Activated CD8-positive, alpha-beta memory T cell treated with anti-CD3 and anti-CD28 coated beads, Interleukin-2, amount 10 ng/mL, durations not matched to agents 7 days and 5 days (primary cell): ENCODE measurements around the gene PIGL. TPM values are rescaled to one million over a fixed set of nuclear protein-coding genes. Genes with fewer than 3 reads are reported as not detected.
A peak's percentile ranks its signal among the peaks of the same experiment; 100 is the strongest.
"Not testable (repeated sequence)": the region's sequence is repeated elsewhere in the genome, so short reads cannot be mapped to it uniquely, and the experiment has no call there.

Experiments used
- ATAC-seq: fragments of 150-1000 bp; cut with Tn5 transposase; one replicate; pipeline ENCODE4 v1.10.0; 2021; ENCODE audit warnings: moderate library complexity
- CTCF ChIA-PET: fragments of 350-600 bp; sonication (Branson Sonifier 250); formaldehyde crosslinking; loops from one replicate; lab custom pipeline; 2021; ENCODE audit warnings: antibody characterized with exemption; lab: Charles Lee
- DNase-seq: peaks from one replicate; pipeline ENCODE4 v3.0.0-alpha.2; 2020
- H3K27ac Mint-ChIP-seq: one replicate; pipeline ENCODE4 v1.8.0; 2021; ENCODE audit warnings: mild to moderate bottlenecking, mixed read lengths
- H3K27me3 Mint-ChIP-seq: one replicate; pipeline ENCODE4 v1.8.0; 2021; ENCODE audit warnings: mixed read lengths
- H3K36me3 Mint-ChIP-seq: one replicate; pipeline ENCODE4 v1.8.0; 2021; ENCODE audit warnings: mild to moderate bottlenecking, mixed read lengths
- H3K4me1 Mint-ChIP-seq: one replicate; pipeline ENCODE4 v1.8.0; 2021; ENCODE audit warnings: mixed read lengths
- H3K4me3 Mint-ChIP-seq: one replicate; pipeline ENCODE4 v1.8.0; 2021; ENCODE audit warnings: mild to moderate bottlenecking, moderate library complexity, mixed read lengths
- H3K9me3 Mint-ChIP-seq: one replicate; pipeline ENCODE4 v1.8.0; 2022; ENCODE audit warnings: low read depth, mixed read lengths
- total RNA-seq, 2 experiments: library from RNA; stranded (reverse); gene quantifications; one replicate each; pipeline ENCODE4 v1.2.3, GENCODE V29; 2021

Gene PIGL
- 10 to 100 TPM; 27.9 to 37.6 TPM for total RNA-seq

DNA sequence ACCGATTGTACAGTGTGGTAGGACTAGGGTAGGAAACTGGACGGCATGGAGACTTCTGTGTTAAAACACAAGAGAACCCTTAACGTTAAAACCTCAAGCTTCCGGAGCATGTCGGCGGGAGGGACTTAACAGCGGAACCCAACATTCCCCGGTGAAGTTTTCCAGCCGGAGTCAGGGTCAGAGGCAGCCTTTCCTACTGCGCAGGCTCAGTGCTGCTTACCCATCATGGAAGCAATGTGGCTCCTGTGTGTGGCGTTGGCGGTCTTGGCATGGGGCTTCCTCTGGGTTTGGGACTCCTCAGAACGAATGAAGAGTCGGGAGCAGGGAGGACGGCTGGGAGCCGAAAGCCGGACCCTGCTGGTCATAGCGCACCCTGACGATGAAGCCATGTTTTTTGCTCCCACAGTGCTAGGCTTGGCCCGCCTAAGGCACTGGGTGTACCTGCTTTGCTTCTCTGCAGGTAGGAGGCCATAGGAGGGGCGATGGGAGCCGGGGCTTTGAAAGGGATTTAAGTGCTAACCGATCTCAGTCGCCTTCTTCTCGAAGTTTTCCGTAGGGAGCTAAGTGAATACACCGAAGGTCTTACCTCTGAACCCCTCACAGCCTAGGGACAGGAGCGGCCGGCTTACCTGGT lies at the start of gene PIGL:
TSS of gene PIGL (plus strand) at position 209 of the 634 bp plus-strand sequence. CDS start at position 226, 17 bp downstream.
- peak within 1 kb of the TSS; percentile 95 for H3K27ac Mint-ChIP-seq

GRCh38 chr17:16171613-16172012 lies 45.4 kb upstream of the PIGL start:
- no peaks in the 10 kb centered on the region for H3K9me3 Mint-ChIP-seq
- H3K27ac Mint-ChIP-seq, result no peak overlapping the region
- H3K27me3 Mint-ChIP-seq, result no peaks in the 10 kb centered on the region
- no peak for DNase-seq
- H3K4me1 Mint-ChIP-seq, result peaks cover 11% of the 10 kb centered on the region
- ATAC-seq, result no peak
- H3K4me3 Mint-ChIP-seq, result no peak overlapping the region
- H3K36me3 Mint-ChIP-seq, result peaks cover 26% of the 10 kb centered on the region
- CTCF ChIA-PET, result no interaction called here

More for the DNA sequence above, at the start of gene PIGL:
- CTCF ChIA-PET, result interaction anchor here (0.7 to 1.6 kb wide), 5 partner anchors 9 to 126 kb away, joined by 3 to 8 read pairs (median 5); no protein-coding TSS in a partner anchor
- Mint-ChIP-seq H3K4me1 (peaks cover 31% of the 10 kb centered on the region), H3K9me3 (no peaks in the 10 kb centered on the region), H3K36me3 (peaks cover 4% of the 10 kb centered on the region), H3K27me3 (no peaks in the 10 kb centered on the region), H3K4me3 (peak within 1 kb of the TSS; percentile 94)
- ATAC-seq, result peak; percentile 46
- DNase-seq, result peak; percentile 91

GRCh38 chr17:16178836-16179235 lies 38.2 kb upstream of the PIGL start:
- DNase-seq, result no peak
- Mint-ChIP-seq H3K4me1 (peaks cover 5% of the 10 kb centered on the region), H3K4me3 (no peak overlapping the region), H3K36me3 (peaks cover 35% of the 10 kb centered on the region), H3K27ac (no peak overlapping the region), H3K9me3 (peaks cover 2% of the 10 kb centered on the region), H3K27me3 (no peaks in the 10 kb centered on the region)
- ATAC-seq, result no peak
- CTCF ChIA-PET, result no interaction called here

- no peak overlapping the region for H3K27ac Mint-ChIP-seq
- peaks cover 5% of the 10 kb centered on the region for H3K4me1 Mint-ChIP-seq
- H3K9me3 Mint-ChIP-seq, result peaks cover 2% of the 10 kb centered on the region
- H3K4me3 Mint-ChIP-seq, result no peak overlapping the region
- DNase-seq, result no peak
- CTCF ChIA-PET, result interaction anchor here (1.1 kb wide), 1 partner anchor 53 kb away, joined by 3 read pairs; no protein-coding TSS in a partner anchor
- H3K27me3 Mint-ChIP-seq, result no peaks in the 10 kb centered on the region
- H3K36me3 Mint-ChIP-seq, result peaks cover 52% of the 10 kb centered on the region
- ATAC-seq, result no peak
Measured at GRCh38 chr17:16181581-16181980, 35.4 kb upstream of the PIGL start.

DNA sequence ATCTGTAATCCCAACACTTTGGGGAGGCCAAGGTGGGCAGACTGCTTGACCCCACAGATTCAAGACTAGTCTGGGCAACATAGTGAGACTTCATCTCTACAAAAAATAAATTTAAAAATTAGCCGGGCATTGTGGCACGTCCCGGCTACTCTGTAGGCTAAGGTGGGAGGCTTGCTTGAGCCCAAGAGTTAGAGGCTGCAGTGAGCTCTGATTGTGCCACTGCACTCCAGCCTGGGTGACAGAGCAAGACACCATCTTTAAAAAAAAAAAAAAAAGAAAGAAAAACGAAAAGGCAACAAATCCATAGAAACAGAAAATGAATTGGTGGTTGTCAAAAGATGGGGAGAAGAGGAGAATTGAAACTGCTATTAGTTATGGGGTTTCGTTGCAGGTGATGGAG lies 29.4 kb upstream of the PIGL start:
- Mint-ChIP-seq H3K27ac (no peak overlapping the region), H3K27me3 (no peaks in the 10 kb centered on the region), H3K4me3 (no peak overlapping the region), H3K36me3 (peaks cover 47% of the 10 kb centered on the region), H3K4me1 (peaks cover 8% of the 10 kb centered on the region), H3K9me3 (no peaks in the 10 kb centered on the region)
- CTCF ChIA-PET, result no interaction called here
- ATAC-seq (no peak), DNase-seq (no peak)

DNA sequence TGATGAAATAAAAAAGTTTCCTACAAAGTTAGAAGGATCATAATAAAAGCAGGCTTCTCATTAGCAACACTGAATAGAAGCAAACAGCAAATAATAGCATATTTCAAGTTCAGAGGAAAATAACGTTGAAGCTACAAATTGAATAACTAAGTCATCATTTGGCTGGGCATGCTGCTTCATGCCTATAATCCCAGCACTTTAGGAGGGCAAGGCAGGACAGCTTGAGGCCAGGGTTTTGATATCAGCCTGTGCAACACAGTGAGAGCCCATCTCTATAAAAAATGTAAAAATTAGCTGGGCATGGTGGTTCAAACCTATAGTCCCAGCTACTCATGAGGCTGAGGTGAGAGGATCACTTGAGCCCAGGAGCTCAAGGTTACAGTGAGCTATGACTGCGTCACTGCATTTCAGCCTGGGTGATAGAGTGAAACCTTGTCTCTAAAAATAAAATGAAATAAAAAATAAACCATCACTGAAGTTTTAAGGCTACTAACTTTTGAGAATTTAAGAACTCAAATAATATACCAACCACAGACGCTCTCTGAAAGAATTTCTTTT lies 27.1 kb upstream of the PIGL start:
- ATAC-seq (no peak), DNase-seq (no peak)
- H3K27me3 Mint-ChIP-seq, result no peaks in the 10 kb centered on the region
- peaks cover 14% of the 10 kb centered on the region for H3K4me1 Mint-ChIP-seq
- CTCF ChIA-PET, result interaction anchor here (0.6 kb wide), 2 partner anchors 27 to 36 kb away, joined by 3 read pairs; partner anchors contain the start of gene PIGL
- peaks cover 43% of the 10 kb centered on the region for H3K36me3 Mint-ChIP-seq
- no peak overlapping the region for H3K27ac Mint-ChIP-seq
- H3K4me3 Mint-ChIP-seq, result no peak overlapping the region
- H3K9me3 Mint-ChIP-seq, result no peaks in the 10 kb centered on the region

- CTCF ChIA-PET, result no interaction called here
- Mint-ChIP-seq H3K4me1 (peaks cover 18% of the 10 kb centered on the region), H3K27ac (peak overlapping the region; percentile 36), H3K4me3 (no peak overlapping the region), H3K27me3 (no peaks in the 10 kb centered on the region), H3K36me3 (peaks cover 34% of the 10 kb centered on the region), H3K9me3 (no peaks in the 10 kb centered on the region)
- ATAC-seq, result no peak
- DNase-seq, result no peak
Measured at GRCh38 chr17:16190703-16191360, 26.2 kb upstream of the PIGL start.

DNA sequence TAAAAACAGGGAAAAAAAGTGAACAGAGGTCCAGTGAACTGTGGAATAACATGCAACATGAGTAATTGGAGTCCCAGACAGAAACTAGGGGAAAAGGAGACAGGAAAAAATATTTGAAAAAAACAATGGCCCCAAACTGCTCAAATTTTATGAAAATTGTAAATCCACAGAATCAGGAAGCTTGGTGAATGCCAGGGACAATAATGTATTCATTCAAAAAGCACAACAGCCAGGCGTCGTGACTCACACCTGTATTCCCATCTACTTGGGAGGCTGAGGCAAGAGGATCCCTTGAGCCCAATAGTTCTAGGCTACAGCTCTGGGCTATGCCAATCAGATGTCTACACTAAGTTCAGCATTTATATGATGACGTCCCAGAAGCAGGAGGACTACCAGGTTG lies 25.4 kb upstream of the PIGL start:
- CTCF ChIA-PET, result no interaction called here
- no peak overlapping the region for H3K27ac Mint-ChIP-seq
- H3K36me3 Mint-ChIP-seq, result peaks cover 32% of the 10 kb centered on the region
- DNase-seq (no peak), ATAC-seq (no peak)
- no peaks in the 10 kb centered on the region for H3K9me3 Mint-ChIP-seq
- peaks cover 18% of the 10 kb centered on the region for H3K4me1 Mint-ChIP-seq
- no peak overlapping the region for H3K4me3 Mint-ChIP-seq
- H3K27me3 Mint-ChIP-seq, result no peaks in the 10 kb centered on the region

- not testable (repeated sequence) for H3K27me3 Mint-ChIP-seq, H3K4me3 Mint-ChIP-seq, H3K9me3 Mint-ChIP-seq, DNase-seq, ATAC-seq
- Mint-ChIP-seq H3K36me3 (peaks cover 34% of the 10 kb centered on the region), H3K27ac (peak overlapping the region; percentile 60), H3K4me1 (peaks cover 24% of the 10 kb centered on the region)
- CTCF ChIA-PET, result interaction anchor here (0.6 kb wide), 2 partner anchors 13 to 21 kb away, joined by 3 read pairs; no protein-coding TSS in a partner anchor
Measured at GRCh38 chr17:16194307-16194835, 22.6 kb upstream of the PIGL start.

- Mint-ChIP-seq H3K4me3 (no peak overlapping the region), H3K36me3 (peaks cover 23% of the 10 kb centered on the region), H3K4me1 (peaks cover 25% of the 10 kb centered on the region), H3K27me3 (no peaks in the 10 kb centered on the region), H3K9me3 (no peaks in the 10 kb centered on the region), H3K27ac (no peak overlapping the region)
- DNase-seq (no peak), ATAC-seq (no peak)
- CTCF ChIA-PET, result no interaction called here
Measured at GRCh38 chr17:16197276-16197675, 19.7 kb upstream of the PIGL start.

GRCh38 chr17:16199093-16199492 lies 17.9 kb upstream of the PIGL start:
- H3K9me3 Mint-ChIP-seq, result no peaks in the 10 kb centered on the region
- DNase-seq (no peak), ATAC-seq (no peak)
- peaks cover 32% of the 10 kb centered on the region for H3K4me1 Mint-ChIP-seq
- peak overlapping the region; percentile 5 for H3K27ac Mint-ChIP-seq
- peaks cover 11% of the 10 kb centered on the region for H3K36me3 Mint-ChIP-seq
- H3K4me3 Mint-ChIP-seq, result no peak overlapping the region
- no peaks in the 10 kb centered on the region for H3K27me3 Mint-ChIP-seq
- CTCF ChIA-PET, result no interaction called here

DNA sequence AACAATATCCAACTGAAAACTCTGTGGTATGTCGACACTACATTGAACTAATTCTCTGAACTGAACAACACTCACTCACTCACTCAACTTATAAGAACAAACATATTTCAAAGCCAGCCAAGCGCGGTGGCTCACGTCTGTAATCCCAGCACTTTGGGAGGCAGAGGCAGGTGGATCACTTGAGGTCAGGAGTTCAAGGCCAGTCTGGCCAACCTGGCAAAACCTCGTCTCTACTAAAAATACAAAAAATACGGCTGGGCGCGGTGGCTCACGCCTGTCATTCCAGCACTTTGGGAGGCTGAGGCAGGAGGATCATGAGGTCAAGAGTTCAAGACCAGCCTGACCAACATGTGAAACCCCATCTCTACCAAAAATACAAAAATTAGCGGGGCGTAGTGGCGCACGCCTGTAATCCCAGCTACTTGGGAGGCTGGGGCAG lies 15.3 kb upstream of the PIGL start:
- H3K36me3 Mint-ChIP-seq, ATAC-seq, DNase-seq, H3K27ac Mint-ChIP-seq, H3K27me3 Mint-ChIP-seq, H3K4me3 Mint-ChIP-seq, H3K9me3 Mint-ChIP-seq, CTCF ChIA-PET: not testable (repeated sequence)
- peaks cover 34% of the 10 kb centered on the region for H3K4me1 Mint-ChIP-seq
